ENCODE measurements around the gene RUBCN.

DNA sequence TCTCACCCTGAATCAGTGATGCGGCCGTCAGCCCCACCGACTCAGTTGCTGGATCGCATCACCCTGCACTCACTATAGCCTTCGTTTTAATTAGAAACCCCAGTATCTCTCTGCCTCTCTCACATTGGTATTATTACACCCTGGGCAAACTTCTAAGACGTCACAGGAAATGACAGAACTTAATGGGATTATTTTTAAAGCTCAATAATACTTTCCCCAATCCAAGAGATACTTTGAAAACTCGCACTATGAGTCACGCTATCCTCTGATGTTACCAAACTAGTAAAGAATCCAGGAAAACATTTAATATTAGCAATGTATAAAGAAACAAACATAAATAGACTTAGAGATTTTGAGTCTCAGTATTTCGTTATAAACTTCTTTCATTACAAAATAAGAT lies 36.6 kb downstream of the RUBCN start:
- TF ChIP-seq BHLHE40 (IDR thresholded peaks at IDR 0.05; ENCODE audit: borderline replicate concordance) (no peak), LEF1 (IDR thresholded peaks at IDR 0.05; ENCODE audit: borderline replicate concordance) (no peak), SP1 (IDR thresholded peaks at IDR 0.05) (no peak), FOXK2 (IDR thresholded peaks at IDR 0.05) (no peak)
- TF ChIP-seq, protein P1, sequence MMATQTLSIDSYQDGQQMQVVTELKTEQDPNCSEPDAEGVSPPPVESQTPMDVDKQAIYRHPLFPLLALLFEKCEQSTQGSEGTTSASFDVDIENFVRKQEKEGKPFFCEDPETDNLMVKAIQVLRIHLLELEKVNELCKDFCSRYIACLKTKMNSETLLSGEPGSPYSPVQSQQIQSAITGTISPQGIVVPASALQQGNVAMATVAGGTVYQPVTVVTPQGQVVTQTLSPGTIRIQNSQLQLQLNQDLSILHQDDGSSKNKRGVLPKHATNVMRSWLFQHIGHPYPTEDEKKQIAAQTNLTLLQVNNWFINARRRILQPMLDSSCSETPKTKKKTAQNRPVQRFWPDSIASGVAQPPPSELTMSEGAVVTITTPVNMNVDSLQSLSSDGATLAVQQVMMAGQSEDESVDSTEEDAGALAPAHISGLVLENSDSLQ (IDR thresholded peaks at IDR 0.05): no peak
